Ascending aorta (tissue), 2 donors: ENCODE data around the gene CREB1. TPM values are rescaled to one million over a fixed set of nuclear protein-coding genes. Genes with fewer than 3 reads are reported as not detected.
"Not testable (repeated sequence)": the region's sequence is repeated elsewhere in the genome, so short reads cannot be mapped to it uniquely, and the experiment has no call there.

ENCODE experiments used
- DNase-seq, 2 donors: peaks; one replicate each; pipeline ENCODE4 v3.0.0-alpha.2; 2019; ENCODE audit warnings: low spot score in 2 of 2
- H3K27ac ChIP-seq, 2 donors: fragments of 200-600 bp; sonication (generic); one replicate each; pipeline ENCODE4 v1.5.1; 2016 to 2017; ENCODE audit warnings: mild to moderate bottlenecking in 1 of 2
- H3K27me3 ChIP-seq: fragments of 200-600 bp; sonication (generic); one replicate; pipeline ENCODE4 v1.5.1; 2017
- H3K36me3 ChIP-seq, 2 donors: fragments of 200-600 bp; sonication (generic); one replicate each; pipeline ENCODE4 v1.5.1; 2016
- H3K4me1 ChIP-seq, 2 donors: fragments of 200-600 bp; sonication (generic); one replicate each; pipeline ENCODE4 v1.5.1; 2016 to 2017; ENCODE audit warnings: mild to moderate bottlenecking in 1 of 2
- H3K4me3 ChIP-seq, 2 donors: fragments of 200-600 bp; sonication (generic); one replicate each; pipeline ENCODE4 v1.5.1; 2016 to 2017; ENCODE audit warnings: mild to moderate bottlenecking in 1 of 2
- H3K9me3 ChIP-seq, 2 donors: fragments of 200-600 bp; sonication (generic); one replicate each; pipeline ENCODE4 v1.5.1; 2016
- CTCF ChIP-seq, 3 experiments: fragments of 200-600 bp in 2 of 3; fragments of 450-650 bp in 1 of 3; sonication (generic) in 2 of 3; IDR thresholded peaks; one replicate each; pipeline ENCODE4 v1.5.1; 2016 to 2019; ENCODE audit warnings: antibody characterized with exemption in 3 of 3, mild to moderate bottlenecking in 1 of 3, moderate library complexity in 1 of 3
- intact Hi-C: fragments of 100-400 bp; cut with DNase I; formaldehyde crosslinking; loops from one replicate; pipeline ENCODE4 v1.15.1; 2023
- total RNA-seq: library from RNA; depleted of rRNA; stranded (reverse); fragments of >200 nt; gene quantifications from one replicate; pipeline ENCODE4 v1.1.0, GENCODE V29; 2016

The CREB1 gene
- total RNA-seq, 1 donor from 2014 or later: 12.8 TPM

- H3K9me3 ChIP-seq: no peaks in the 10 kb centered on the region
- TF ChIP-seq CTCF (IDR thresholded peaks at IDR 0.05): no peak
- intact Hi-C loops: no loop called here
- no peaks in the 10 kb centered on the region for H3K36me3 ChIP-seq
- no peaks in the 10 kb centered on the region for H3K4me1 ChIP-seq
- no peak overlapping the region for H3K27ac ChIP-seq
- no peak overlapping the region for H3K4me3 ChIP-seq
- no peaks in the 10 kb centered on the region for H3K27me3 ChIP-seq
- no peak for DNase-seq
Observed at GRCh38 chr2:207491086-207491485, 38.7 kb upstream of the CREB1 start.

DNA sequence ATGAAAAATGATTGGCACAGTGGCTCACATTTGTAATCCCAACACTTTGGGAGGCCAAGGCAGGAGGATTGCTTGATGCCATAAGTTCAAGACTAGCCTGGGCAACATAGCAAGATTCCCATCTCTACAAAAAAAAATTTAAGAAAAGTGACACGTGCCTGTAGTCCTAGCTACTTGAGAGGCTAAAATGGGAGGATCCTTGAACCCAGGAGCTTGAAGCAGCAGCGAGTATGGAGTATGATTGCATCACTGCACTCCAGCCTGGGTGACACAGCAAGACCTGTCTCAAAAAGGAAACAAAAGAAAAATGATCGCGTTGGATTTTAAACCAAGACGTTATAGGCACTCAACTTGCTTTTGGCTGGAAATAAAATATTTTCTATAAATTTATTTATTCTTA, 37.8 kb upstream of the CREB1 start:
- H3K9me3 ChIP-seq: no peaks in the 10 kb centered on the region
- H3K36me3 ChIP-seq: no peaks in the 10 kb centered on the region
- no peak for TF ChIP-seq CTCF (IDR thresholded peaks at IDR 0.05)
- intact Hi-C loops: no loop called here
- no peaks in the 10 kb centered on the region for H3K4me1 ChIP-seq
- no peak overlapping the region for H3K27ac ChIP-seq
- no peak for DNase-seq
- H3K27me3 ChIP-seq: no peaks in the 10 kb centered on the region
- no peak overlapping the region for H3K4me3 ChIP-seq

- TF ChIP-seq CTCF (IDR thresholded peaks at IDR 0.05): no peak
- Histone ChIP-seq H3K4me3 (no peak overlapping the region), H3K27ac (no peak overlapping the region), H3K4me1 (no peaks in the 10 kb centered on the region), H3K9me3 (no peaks in the 10 kb centered on the region), H3K36me3 (no peaks in the 10 kb centered on the region), H3K27me3 (no peaks in the 10 kb centered on the region)
- intact Hi-C loops: no loop called here
- no peak for DNase-seq
Observed at GRCh38 chr2:207492461-207492860, 37.3 kb upstream of the CREB1 start.

DNA sequence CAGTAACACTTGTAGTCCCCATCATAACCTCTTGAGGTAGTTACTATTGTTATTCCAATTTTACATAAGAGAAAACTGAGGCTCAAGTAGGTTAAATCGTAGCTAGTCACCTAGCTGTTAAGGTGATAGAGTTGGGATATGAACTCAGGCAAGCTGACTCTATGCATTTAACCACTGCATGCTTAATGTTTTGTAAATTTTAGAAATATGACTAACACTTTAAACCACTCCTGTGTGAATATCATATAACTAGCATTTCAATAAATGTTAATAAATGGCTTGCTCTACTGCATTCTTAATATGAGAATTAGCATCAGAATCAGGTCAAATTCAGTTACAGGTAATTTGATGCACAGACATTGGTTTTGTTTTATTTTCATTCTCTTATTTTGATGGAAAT, 35.6 kb upstream of the CREB1 start:
- no peak overlapping the region for H3K4me3 ChIP-seq
- no peak overlapping the region for H3K27ac ChIP-seq
- H3K27me3 ChIP-seq: no peaks in the 10 kb centered on the region
- intact Hi-C loops: no loop called here
- no peaks in the 10 kb centered on the region for H3K36me3 ChIP-seq
- TF ChIP-seq CTCF (IDR thresholded peaks at IDR 0.05): no peak
- peaks cover 0 to 4% of the 10 kb centered on the region in 2 donors for H3K4me1 ChIP-seq
- no peak for DNase-seq
- H3K9me3 ChIP-seq: no peaks in the 10 kb centered on the region

GRCh38 chr2:207496936-207497335, 32.8 kb upstream of the CREB1 start:
- H3K27ac ChIP-seq, H3K9me3 ChIP-seq, intact Hi-C loops, H3K4me3 ChIP-seq, DNase-seq, H3K27me3 ChIP-seq, H3K4me1 ChIP-seq, H3K36me3 ChIP-seq: not testable (repeated sequence)

GRCh38 chr2:207497596-207497995, 32.2 kb upstream of the CREB1 start:
- intact Hi-C loops: no loop called here
- H3K9me3 ChIP-seq: no peaks in the 10 kb centered on the region
- peaks cover 0 to 7% of the 10 kb centered on the region in 2 donors for H3K4me1 ChIP-seq
- no peak for TF ChIP-seq CTCF (IDR thresholded peaks at IDR 0.05)
- no peak for DNase-seq
- H3K27ac ChIP-seq: no peak overlapping the region
- H3K27me3 ChIP-seq: no peaks in the 10 kb centered on the region
- no peak overlapping the region for H3K4me3 ChIP-seq
- no peaks in the 10 kb centered on the region for H3K36me3 ChIP-seq
